GM19467 (cell line): Measurements from ENCODE around the gene UBE3A.
"Not testable (repeated sequence)": the region's sequence is repeated elsewhere in the genome, so short reads cannot be mapped to it uniquely, and the experiment has no call there.

Source experiments
- ATAC-seq: cut with Tn5 transposase; IDR thresholded peaks from one replicate; pipeline ENCODE4 v1.9.1; 2021; ENCODE audit warnings: mild to moderate bottlenecking, moderate library complexity; ENCODE audit not compliant: unreplicated experiment

The UBE3A gene

DNA sequence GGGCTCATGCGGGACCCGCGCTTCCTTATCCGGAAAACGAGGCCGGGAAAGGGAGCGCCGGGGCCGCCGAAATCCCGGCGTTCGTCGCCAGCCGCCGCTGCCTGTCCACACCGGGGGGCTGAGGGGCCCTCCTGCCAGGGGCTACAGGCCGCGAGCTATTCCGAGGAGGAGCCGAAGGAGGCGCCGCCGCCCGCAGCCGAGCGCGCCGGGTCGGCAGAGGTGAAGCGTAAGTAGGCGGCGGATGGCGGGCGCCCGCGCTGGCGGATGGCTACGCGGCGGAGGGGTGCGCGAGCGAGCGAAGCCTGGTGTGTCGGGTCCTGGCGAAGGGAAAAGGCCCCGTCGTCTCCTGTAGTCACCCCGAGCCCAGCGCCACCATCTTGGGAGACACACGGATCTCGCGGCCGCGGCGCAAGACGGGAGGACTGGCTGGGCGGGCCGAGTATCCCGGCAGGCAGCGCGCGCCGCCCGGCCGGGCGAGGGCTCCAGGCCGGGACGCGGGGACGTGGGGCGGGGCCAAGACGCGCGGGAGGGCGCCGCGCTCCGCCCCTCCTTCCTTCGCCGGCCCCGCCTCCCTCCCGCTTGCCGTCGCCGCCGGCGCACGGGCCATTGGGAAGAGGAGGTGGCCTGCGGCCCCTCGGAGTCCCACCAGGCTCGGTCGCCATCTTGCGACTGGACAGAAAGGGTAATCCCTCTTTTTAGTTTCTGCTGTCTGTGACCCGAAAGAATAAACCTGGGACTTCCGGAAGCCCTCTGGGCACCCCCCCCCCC, at the start of gene UBE3A:
Gene UBE3A (minus strand): TSS at position 424 of the 768 bp plus-strand sequence. CDS start 29,917 bp downstream, outside the sequence.
- ATAC-seq: peak; percentile 88

DNA sequence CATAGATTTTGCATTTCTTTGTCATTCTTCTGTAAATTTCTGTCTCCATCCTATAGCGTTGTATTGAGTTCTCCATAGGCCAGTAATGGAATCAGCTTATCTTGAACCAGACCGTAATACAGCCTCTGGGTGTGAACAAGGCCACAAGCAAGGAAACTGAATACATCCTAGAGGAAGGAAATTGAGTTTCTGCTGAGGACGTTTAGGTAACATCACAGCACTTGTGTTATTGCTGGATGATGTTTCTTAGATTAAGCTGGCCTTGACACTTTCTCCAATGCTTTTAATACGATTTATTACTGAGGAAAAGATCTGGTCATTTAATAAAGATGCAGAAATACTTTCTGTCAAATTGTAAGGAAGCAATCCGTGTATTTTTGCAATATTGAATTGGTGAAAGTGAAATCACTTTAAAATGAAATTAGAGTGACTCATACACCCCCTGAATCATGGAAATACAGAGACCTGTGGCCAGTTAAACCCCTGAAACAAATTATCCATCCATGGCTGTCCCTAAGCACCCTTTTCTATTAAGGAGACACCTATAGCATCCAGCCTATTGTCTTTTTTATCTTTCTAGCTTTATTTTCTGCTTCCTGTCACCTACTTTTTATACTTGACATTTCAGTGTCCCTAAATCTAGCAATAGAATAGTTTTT, 48.5 kb upstream of the UBE3A start:
- ATAC-seq: no peak

DNA sequence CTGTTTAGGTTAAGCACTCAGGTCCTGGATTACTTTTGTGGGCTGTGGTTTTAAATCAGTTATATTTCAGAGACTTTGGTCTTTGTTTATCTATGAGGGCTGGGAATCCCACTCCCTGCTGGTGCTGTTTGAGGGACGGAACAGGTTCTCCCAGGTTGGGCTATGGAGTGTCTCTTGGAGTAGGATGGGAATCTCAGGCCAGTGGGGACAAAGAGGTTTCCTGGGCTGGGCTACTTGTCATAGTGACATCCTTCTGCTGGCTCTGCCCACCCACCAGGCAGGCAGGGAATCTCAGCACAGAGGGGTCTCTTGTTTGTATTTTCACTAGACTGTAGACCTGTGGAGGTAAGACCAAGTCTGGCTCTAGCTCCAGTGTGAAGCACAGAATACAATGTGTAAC, 47.2 kb upstream of the UBE3A start:
- ATAC-seq: no peak

DNA sequence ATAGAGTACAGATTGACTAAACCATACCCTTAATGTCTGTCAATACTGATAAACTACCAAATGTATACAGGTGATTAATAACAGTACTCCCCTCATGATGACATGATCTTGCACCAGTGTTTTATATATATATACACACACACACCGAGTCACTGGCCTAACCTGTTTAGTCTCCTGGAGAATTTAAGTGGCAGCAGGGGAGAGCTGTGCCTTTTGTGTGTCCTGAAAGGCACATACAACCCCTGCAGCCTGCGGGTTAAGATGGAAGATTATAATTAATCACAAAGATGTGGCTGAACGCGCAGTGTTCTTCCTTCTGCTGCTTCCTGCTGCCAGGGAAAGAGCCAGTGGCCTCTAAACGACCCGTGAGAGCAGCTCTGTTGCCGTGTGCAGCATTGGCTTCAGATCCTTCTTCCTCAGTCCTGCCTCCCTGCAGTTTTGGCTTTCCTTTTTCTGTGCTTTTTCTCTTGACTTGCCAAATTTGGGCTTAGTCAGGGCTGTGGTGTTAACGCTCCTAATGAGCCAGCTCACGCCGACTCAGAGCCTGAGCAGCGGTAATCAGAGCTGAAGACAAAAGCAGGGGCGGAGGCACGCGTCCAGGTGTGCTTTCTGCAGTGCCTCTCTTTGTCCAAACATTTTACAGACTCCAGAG, 42.5 kb upstream of the UBE3A start:
- ATAC-seq: no peak

DNA sequence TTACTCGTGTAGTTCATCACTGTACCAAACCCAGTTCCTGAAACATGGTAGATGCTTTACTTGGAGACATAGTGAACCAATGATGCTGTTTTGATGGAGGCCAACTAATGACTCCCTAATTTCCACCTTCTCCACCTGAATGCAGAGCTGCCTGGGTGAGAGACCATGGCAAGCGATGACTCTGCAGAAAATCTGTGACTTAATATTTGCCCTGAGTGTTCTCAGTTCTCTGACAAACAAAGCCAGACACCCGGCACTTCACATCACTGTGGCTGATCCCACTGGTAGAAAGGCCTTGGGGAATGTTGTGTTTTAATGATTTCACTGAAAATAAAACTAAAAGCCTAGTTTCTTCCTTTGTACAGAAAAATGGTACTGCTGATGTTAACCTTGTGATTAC, 39.5 kb upstream of the UBE3A start:
- no peak for ATAC-seq

DNA sequence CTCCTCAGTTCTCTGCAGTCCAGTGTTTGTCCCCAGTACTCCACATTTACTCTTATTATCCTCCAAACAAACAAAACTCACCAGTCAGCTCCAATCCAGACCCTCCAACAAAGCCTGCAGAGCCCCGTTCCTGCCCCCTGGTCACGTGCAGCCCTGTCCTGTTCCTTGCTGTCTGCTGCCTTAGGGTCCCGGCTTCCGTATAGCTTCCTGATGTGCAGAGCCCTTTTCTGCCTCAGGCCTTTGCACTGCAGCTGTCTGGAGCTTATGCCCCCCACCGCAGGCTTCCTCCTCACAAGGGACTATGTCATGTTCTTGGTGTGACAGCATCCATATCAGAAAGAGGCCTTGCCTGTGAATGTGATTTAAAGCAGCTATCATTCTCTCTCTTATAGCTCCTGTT, 39.0 kb upstream of the UBE3A start:
- no peak for ATAC-seq

DNA sequence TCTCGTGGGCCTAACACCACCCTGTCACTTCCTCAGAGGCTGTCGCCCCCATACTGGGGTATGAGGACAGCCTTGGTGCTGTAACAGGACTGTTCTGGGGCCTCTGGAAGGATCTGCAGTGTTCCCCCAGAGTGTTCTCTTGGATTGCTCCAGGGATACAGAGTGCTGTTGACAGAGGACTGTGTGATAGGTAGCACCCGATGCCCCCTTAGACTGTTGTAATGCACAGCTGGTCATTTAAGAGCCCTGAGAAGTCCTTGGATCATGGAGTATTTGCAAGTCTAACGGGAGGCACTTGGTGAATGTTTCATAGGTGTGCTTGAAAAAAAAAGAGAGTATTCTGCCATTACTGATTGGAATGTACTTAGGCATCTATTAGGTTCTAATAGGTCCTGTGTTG, 35.4 kb upstream of the UBE3A start:
- ATAC-seq: no peak

DNA sequence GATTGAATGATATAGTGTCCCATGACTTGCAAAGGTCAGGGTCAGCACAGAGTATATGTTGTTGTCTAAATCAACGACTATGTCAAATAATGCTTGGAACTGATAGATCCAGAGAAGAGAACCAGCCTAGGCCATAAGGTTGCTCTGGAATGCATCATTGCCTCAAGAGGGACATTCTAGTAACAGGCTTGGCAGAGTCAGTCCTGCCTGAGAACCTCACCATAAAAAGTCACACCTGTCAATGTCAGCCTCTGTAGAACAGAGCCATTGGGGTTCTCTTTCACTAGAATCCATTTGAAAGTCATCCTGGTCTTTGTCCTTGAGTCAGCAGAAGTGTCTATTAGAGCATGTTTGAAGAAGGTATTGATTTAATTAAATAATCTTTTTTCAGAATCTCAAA, 31.4 kb upstream of the UBE3A start:
- no peak for ATAC-seq

DNA sequence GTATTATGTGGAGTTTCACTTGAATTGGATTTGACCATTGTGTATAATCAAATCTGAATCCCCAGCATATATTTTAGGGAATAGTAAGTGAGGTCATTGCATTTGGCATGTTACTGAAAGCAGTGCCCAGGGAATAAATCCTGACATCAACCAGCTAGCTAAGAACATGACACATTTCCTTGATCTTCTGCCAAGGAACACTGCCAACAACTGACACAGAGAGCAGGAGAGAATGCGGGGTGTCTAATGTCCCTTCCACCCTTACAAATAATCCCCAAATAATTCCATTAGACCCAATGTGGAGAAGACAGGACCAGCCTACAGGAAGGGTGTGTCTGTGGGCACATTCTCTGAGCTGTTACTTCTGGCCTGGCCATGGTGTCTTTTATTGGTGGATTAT, 30.6 kb upstream of the UBE3A start:
- no peak for ATAC-seq

DNA sequence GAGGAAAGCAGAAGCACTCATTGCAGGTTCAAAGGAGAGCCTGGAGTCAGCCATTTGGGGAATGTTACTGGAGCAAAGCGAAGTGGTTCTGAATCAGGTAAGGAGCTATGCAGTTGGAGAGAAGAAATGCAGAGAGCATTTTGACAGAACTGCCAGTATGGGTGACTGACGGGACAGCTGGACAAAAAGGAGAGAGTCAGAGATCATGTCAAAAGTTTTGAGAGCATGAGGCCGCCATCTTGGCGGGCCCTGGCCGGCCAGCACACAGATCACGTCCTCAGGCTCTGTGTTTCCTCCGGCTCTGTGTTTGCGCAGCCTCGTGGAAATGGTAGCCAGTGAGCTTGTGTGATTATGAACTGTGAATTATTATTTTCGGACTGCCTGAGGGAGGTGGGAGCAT, 29.8 kb upstream of the UBE3A start:
- ATAC-seq: no peak

DNA sequence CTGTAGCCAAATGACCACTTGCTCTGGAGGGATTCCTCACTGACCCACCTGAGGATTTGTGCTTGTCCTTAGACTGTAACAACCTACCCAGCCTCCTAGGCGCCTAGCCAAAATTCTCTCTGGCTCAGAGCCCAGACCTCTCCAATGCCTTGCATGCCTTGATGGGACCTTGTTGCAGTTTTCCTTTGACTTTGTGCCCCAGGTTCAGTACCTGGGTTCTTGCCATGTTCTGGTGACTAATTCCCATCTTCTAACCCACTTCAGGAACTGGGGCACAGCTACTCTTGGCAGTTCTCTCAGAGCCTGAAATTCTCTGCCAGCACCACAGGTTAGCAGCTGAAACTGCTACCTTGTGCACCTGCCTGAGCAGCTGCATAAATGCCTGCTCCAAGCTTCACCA, 27.0 kb upstream of the UBE3A start:
- no peak for ATAC-seq

DNA sequence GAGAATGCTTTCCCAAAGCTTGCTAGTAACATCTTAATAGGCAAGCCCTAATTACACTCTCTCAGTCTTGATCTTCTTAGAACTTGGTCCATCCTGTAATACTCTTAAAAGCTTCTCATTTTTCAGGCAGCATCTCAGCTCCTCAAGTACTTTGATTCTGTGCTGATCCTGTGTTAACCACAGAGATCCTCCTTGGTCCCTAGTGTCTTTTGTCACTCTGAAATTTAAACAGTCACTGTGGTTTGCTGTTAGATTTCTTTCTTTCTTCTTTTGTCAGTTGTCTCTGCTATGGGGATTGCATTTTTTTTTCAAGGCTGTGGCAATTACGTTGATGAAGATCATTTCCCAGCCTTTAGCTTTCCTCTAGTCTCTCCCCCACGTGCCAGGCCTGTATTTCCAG, 26.0 kb upstream of the UBE3A start:
- no peak for ATAC-seq

DNA sequence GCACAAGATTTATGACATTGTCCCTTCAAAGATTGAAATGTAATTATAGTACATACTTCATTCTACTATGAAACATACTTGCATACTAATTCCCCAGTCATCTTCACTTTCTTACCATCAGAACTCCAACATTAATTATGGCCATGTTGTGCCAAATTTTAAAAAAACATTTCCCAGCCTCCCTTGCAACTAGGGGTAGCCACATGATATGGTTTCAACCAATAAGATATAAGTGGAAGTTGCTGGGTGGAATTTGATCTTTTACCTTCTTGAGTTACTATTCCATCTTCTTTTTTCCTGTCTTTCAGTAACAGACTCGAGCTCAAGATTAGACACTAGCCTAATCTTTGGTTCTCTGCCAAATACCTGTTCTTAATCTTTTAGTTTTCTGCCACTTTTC, 25.6 kb upstream of the UBE3A start:
- ATAC-seq: no peak

DNA sequence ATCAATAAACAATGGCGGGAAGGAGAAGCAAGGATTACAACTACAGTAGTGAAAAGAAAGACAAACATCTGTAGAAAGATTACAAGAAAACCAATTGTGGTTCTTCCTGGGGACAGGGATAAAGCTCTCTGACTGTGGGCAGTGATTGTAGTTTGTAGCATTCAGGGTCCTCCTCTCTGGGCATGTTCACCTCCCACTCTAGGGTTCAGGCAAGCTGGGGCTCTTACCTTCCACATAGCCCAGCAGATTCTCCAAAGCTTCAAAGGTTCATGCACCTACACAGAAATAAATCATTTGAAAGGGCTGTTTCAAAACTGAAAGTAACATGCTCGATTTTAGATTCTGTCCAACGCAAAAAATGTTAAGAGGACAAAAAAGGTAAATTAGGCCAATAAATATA, 17.4 kb upstream of the UBE3A start:
- no peak for ATAC-seq

DNA sequence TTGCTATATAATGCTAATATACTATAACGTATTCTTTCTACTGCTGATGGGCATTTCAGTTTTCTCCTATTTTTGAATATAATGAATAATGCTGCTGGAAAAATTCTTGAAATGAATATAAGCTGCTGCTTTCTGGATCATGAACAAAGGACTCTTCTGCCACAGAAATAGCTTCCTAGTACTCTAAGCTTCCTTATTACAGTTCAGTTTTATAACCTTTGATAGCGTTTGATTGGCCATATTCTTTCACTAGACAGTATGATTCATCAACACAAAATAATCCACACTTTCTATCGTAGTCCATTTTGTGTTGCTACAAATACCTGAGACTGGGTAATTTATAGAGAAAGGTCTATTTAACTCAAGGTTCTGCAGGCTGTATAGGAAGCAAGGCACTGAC, 16.4 kb upstream of the UBE3A start:
- no peak for ATAC-seq

DNA sequence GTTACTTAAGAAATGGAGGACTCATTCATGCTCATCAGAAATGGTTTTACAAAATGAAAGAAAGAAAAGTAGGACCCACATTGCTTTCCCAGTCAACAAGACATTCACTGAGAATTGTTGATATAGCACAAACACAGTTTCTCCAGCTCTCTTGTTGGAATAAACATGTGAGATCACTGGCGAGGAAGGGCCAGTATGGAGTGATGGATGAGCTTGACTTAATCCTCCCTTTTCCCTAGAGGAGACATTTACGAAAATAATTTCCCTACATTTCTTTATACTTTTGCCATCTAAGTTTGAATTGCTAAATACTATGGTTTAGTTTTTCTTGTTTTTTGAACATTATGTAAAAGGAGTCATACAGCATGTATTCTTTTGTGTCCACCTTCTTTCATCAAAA, 15.9 kb upstream of the UBE3A start:
- no peak for ATAC-seq

DNA sequence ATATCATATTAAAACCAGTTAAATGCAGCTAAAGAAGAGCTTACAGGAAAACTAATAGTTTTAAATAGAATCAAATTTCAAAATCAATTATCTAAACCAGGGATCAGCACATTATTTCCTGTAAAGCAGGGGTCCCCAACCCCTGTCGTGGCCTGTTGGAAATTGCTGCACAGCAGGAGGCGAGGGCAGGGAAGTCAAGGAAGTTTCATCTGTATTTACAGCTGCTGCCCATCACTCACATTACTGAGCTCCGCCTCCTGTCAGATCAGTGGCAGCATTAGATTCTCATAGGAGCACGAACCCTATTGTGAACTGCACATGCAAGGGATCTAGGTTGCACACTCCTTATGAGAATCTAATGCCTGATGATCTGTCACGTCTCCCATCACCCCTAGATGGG, 14.4 kb upstream of the UBE3A start:
- ATAC-seq: not testable (repeated sequence)

DNA sequence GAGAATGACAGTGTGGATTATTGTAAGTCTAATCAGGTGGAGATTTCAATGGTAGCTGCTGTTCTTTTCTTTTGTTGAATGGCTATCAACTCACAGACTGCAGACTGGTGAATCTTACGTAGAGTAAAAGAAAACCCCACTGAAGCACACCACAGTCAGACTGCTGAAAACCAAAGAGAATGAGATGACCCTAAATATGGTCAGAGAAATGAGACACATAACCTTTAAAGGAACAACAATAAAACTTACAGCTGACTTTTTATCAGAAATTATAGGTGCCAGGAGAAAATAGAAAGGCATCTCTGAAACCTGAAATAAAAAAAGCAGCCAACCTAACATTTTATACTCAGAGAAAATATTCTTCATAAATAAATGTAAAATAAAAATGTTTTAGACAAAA, 12.7 kb upstream of the UBE3A start:
- no peak for ATAC-seq

DNA sequence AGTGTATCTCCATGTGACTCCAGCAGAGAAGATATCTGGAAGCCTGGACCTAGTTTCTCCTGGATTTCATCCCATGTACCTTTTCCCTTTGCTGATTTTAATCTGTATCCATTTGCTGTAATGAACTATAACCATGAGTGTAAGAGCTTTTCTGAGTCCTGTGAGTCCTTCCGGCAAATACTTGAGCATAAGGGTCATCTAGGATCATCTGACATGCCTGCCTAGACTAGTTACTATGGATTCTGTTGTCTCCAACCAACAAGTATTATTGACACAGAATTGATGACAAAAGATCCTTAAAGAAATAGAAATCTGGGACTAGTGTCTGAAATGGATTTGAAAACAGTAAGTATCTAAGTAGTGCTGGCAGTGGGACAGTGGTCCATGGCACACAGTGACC, 11.3 kb upstream of the UBE3A start:
- no peak for ATAC-seq

DNA sequence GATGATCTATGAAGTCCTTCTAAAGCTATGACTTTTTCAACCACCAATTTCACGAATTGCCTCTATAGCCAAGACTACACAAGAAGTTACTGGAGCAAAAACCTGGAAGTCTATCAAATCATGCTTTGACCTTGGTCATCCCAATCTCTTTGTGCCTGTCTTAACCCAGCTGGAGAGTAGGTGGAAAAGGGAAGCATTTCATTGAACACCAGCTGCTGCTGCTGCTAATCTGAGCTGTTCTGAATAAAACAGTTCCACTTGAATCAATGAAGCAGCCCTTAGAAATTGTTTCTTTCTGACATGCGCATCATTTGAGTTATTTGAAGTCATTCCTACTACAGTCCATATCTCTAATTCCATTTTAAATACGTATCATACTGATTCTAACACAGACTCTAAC, 7.3 kb upstream of the UBE3A start:
- no peak for ATAC-seq

DNA sequence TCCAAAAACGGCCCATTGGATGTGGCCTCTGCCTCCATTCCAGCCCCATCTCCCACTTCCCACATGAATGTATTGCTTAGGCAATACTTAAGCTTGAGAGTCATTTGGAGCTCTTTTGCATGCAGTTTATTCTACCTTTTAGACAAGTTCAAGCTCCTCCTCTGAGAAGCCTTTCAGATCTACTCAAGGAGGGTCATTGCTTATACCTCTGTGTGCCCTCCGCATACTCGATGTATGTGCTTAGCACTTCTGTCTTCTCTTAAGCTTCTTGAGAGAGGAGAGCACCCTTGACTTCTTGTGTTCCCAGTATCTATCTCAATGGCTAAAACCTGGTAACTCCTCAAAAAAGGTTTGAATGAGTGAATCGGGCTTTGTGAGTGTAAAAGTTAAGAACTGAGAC, 6.6 kb upstream of the UBE3A start:
- no peak for ATAC-seq

DNA sequence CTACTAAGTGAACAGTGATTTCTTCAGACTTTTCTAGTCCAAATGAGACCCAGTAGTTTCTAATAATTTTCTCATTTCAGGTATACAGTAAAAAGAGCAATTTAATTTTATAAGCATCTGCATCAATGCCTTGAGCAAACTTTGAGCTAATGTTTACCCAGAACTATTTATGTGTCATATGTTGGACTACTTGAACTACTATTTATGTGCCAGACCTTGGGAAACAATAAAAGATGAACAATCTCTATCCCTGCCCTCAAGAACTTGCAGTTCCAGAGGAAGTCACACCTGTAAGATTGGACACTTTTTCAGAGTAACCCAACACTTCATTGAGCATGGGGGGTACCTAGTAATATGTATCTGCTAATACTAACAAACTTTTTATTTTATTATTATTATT, 2.3 kb upstream of the UBE3A start:
- ATAC-seq: no peak
